ENCODE data around the gene RWDD3. TPM values are rescaled to one million over a fixed set of nuclear protein-coding genes. Genes with fewer than 3 reads are reported as not detected.

RWDD3 gene
- polyA plus RNA-seq, 4 donors: 18.1 to 36.5 (median 23.8) TPM

- Histone ChIP-seq H3K4me3 (ENCODE audit: low read depth in 1 of 3, low read length in 3 of 3) (no peak overlapping the region), H3K9me3 (ENCODE audit: control insufficient read depth in 2 of 2, insufficient read depth in 1 of 2, low read depth in 1 of 2, low read length in 1 of 2) (no peaks in the 10 kb centered on the region), H3K4me1 (ENCODE audit: control insufficient read depth in 3 of 3, insufficient read depth in 2 of 3, low read depth in 1 of 3, low read length in 2 of 3) (no peaks in the 10 kb centered on the region), H3K27me3 (ENCODE audit: control insufficient read depth in 3 of 3, insufficient read depth in 3 of 3, low read length in 3 of 3) (no peaks in the 10 kb centered on the region), H3K36me3 (ENCODE audit: control insufficient read depth in 3 of 3, insufficient read depth in 2 of 3, low read depth in 1 of 3, low read length in 3 of 3) (peaks cover 0 to 4% (median 4%) of the 10 kb centered on the region in 3 donors), H3K27ac (ENCODE audit: low read depth in 1 of 3, low read length in 2 of 3) (no peak overlapping the region)
- FAIRE-seq (no peak), DNase-seq (no peak)
Measured at GRCh38 chr1:95254959-95255358, 20.9 kb downstream of the RWDD3 start.

DNA sequence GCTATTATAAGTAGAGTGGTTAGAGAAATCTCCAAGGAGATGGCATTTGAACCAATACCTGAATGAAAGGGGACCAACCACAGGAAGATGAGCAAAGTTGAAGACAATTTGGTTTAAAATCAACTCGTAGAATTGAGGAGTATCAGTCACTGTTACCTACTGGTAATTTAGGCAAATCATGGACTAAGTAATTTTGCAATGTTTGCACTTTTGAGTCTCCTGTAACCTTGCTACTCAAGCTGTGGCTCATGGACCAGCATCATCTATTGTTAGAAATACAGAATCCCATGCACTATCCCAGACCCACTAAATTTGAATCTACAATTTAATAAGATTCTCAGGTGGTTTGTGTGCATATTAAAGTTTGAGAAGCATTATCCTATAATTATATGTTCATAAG, 21.8 kb downstream of the RWDD3 start:
- FAIRE-seq: no peak
- Histone ChIP-seq H3K4me3 (ENCODE audit: low read depth in 1 of 3, low read length in 3 of 3) (no peak overlapping the region), H3K4me1 (ENCODE audit: control insufficient read depth in 3 of 3, insufficient read depth in 2 of 3, low read depth in 1 of 3, low read length in 2 of 3) (no peaks in the 10 kb centered on the region), H3K36me3 (ENCODE audit: control insufficient read depth in 3 of 3, insufficient read depth in 2 of 3, low read depth in 1 of 3, low read length in 3 of 3) (peaks cover 0 to 4% (median 4%) of the 10 kb centered on the region in 3 donors), H3K27ac (ENCODE audit: low read depth in 1 of 3, low read length in 2 of 3) (no peak overlapping the region), H3K27me3 (ENCODE audit: control insufficient read depth in 3 of 3, insufficient read depth in 3 of 3, low read length in 3 of 3) (no peaks in the 10 kb centered on the region), H3K9me3 (ENCODE audit: control insufficient read depth in 2 of 2, insufficient read depth in 1 of 2, low read depth in 1 of 2, low read length in 1 of 2) (no peaks in the 10 kb centered on the region)
- DNase-seq: no peak
- WGBS, 3 donors: 75 to 83% (median 83%) methylated on average over 1 of the region's 1 CpG

GRCh38 chr1:95257758-95258157, 23.7 kb downstream of the RWDD3 start:
- Histone ChIP-seq H3K36me3 (ENCODE audit: control insufficient read depth in 3 of 3, insufficient read depth in 2 of 3, low read depth in 1 of 3, low read length in 3 of 3) (peaks cover 0 to 3% (median 2%) of the 10 kb centered on the region in 3 donors), H3K9me3 (ENCODE audit: control insufficient read depth in 2 of 2, insufficient read depth in 1 of 2, low read depth in 1 of 2, low read length in 1 of 2) (no peaks in the 10 kb centered on the region), H3K27me3 (ENCODE audit: control insufficient read depth in 3 of 3, insufficient read depth in 3 of 3, low read length in 3 of 3) (no peaks in the 10 kb centered on the region), H3K4me1 (ENCODE audit: control insufficient read depth in 3 of 3, insufficient read depth in 2 of 3, low read depth in 1 of 3, low read length in 2 of 3) (no peaks in the 10 kb centered on the region), H3K4me3 (ENCODE audit: low read depth in 1 of 3, low read length in 3 of 3) (no peak overlapping the region), H3K27ac (ENCODE audit: low read depth in 1 of 3, low read length in 2 of 3) (no peak overlapping the region)
- DNase-seq: no peak
- FAIRE-seq: no peak
- WGBS, 3 donors: 4 to 56% (median 36%) methylated on average over 1 of the region's 1 CpG

DNA sequence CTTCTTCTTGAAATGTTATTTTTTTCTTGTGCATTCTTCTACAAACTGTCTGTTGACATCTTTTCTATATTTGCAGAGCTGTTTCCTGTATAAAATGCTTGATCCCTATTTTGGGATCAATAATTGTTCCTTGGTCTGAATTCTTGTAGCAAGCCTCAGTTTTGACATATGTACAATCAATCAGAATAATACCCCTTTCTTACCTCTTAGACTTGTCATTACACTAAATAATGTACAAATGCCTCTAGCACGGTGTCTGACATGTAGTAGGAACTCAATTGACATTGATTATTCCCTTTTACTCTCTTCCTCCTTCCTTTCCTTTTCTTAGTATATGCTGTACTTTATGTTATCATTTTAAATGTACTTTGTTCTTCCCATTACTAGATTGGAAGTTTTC, 25.2 kb downstream of the RWDD3 start:
- H3K4me3 ChIP-seq (ENCODE audit: low read depth in 1 of 3, low read length in 3 of 3): no peak overlapping the region
- WGBS, 3 donors: 70 to 84% (median 76%) methylated on average over 1 of the region's 1 CpG
- H3K36me3 ChIP-seq (ENCODE audit: control insufficient read depth in 3 of 3, insufficient read depth in 2 of 3, low read depth in 1 of 3, low read length in 3 of 3): no peaks in the 10 kb centered on the region
- no peak overlapping the region for H3K27ac ChIP-seq (ENCODE audit: low read depth in 1 of 3, low read length in 2 of 3)
- no peaks in the 10 kb centered on the region for H3K4me1 ChIP-seq (ENCODE audit: control insufficient read depth in 3 of 3, insufficient read depth in 2 of 3, low read depth in 1 of 3, low read length in 2 of 3)
- DNase-seq (no peak), FAIRE-seq (no peak)
- no peaks in the 10 kb centered on the region for H3K9me3 ChIP-seq (ENCODE audit: control insufficient read depth in 2 of 2, insufficient read depth in 1 of 2, low read depth in 1 of 2, low read length in 1 of 2)
- no peaks in the 10 kb centered on the region for H3K27me3 ChIP-seq (ENCODE audit: control insufficient read depth in 3 of 3, insufficient read depth in 3 of 3, low read length in 3 of 3)

DNA sequence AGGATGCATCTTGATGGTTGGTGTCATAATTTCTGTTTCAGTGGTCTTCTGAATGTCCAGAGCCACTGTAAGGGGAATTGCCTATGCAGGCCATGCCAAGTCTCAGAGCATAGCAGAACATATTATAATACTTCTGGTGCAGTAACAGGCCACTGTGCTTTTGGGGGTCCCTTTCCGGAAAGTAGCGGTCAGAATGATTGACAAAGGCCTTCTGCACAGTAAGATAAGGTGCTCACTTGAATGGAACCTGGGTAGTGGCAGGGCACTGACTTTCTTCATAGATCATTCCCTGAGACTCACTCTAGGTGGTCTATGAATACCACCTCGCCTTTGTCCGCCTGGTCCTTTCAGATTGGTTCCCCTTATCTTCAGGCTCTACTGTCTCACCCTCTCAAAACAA, 28.9 kb downstream of the RWDD3 start:
- Histone ChIP-seq H3K4me3 (ENCODE audit: low read depth in 1 of 3, low read length in 3 of 3) (no peak overlapping the region), H3K27ac (ENCODE audit: low read depth in 1 of 3, low read length in 2 of 3) (no peak overlapping the region), H3K9me3 (ENCODE audit: control insufficient read depth in 2 of 2, insufficient read depth in 1 of 2, low read depth in 1 of 2, low read length in 1 of 2) (no peaks in the 10 kb centered on the region), H3K27me3 (ENCODE audit: control insufficient read depth in 3 of 3, insufficient read depth in 3 of 3, low read length in 3 of 3) (no peaks in the 10 kb centered on the region), H3K4me1 (ENCODE audit: control insufficient read depth in 3 of 3, insufficient read depth in 2 of 3, low read depth in 1 of 3, low read length in 2 of 3) (no peaks in the 10 kb centered on the region), H3K36me3 (ENCODE audit: control insufficient read depth in 3 of 3, insufficient read depth in 2 of 3, low read depth in 1 of 3, low read length in 3 of 3) (no peaks in the 10 kb centered on the region)
- DNase-seq (no peak), FAIRE-seq (no peak)
- WGBS, 3 donors: 93 to 99% (median 94%) methylated on average over 4 of the region's 4 CpGs

DNA sequence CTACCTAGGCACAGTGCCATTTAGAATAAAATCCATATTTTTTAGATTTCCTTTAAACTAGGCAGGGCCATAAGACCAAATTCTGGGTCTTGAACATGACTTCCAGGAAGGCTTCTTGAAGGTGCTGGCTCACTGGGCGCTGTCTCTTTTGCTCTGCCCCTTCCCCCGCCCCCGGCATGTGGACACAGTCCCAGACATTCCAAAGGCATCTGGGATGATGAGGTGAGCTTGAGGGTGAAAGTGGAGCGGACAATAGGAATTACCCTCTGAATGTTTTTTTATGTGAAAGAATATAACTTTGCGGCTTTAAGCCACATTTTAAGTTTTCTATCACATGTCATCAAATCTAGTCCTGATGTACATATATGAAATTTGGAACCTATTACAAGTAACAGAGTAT, 29.4 kb downstream of the RWDD3 start:
- Histone ChIP-seq H3K9me3 (ENCODE audit: control insufficient read depth in 2 of 2, insufficient read depth in 1 of 2, low read depth in 1 of 2, low read length in 1 of 2) (no peaks in the 10 kb centered on the region), H3K27me3 (ENCODE audit: control insufficient read depth in 3 of 3, insufficient read depth in 3 of 3, low read length in 3 of 3) (no peaks in the 10 kb centered on the region), H3K27ac (ENCODE audit: low read depth in 1 of 3, low read length in 2 of 3) (no peak overlapping the region), H3K4me1 (ENCODE audit: control insufficient read depth in 3 of 3, insufficient read depth in 2 of 3, low read depth in 1 of 3, low read length in 2 of 3) (no peaks in the 10 kb centered on the region), H3K4me3 (ENCODE audit: low read depth in 1 of 3, low read length in 3 of 3) (no peak overlapping the region), H3K36me3 (ENCODE audit: control insufficient read depth in 3 of 3, insufficient read depth in 2 of 3, low read depth in 1 of 3, low read length in 3 of 3) (no peaks in the 10 kb centered on the region)
- WGBS, 3 donors: 89 to 96% (median 92%) methylated on average over 5 of the region's 5 CpGs
- FAIRE-seq: no peak
- no peak for DNase-seq

DNA sequence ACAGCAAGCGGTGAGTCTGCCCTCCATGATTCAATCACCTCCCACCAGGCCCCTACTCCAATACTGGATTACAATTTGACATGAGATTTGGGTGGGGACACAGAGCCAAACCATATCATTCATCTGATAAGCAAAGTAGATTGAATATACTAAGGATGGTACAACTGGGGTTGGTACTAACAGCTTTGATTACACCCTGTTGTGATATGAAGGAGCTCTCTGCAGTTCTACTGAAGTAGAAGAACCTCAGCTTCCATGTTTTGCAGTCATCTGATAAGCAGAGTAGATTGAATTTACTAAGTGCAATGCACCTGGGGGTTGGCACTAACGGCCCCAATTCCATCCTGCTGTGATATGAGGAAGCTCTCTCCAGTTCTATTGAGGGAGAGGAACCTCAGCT, 31.1 kb downstream of the RWDD3 start:
- 59 to 67% (median 65%) methylated on average over 2 of the region's 2 CpGs for WGBS, 3 donors
- FAIRE-seq (no peak), DNase-seq (no peak)
- no peaks in the 10 kb centered on the region for H3K9me3 ChIP-seq (ENCODE audit: control insufficient read depth in 2 of 2, insufficient read depth in 1 of 2, low read depth in 1 of 2, low read length in 1 of 2)
- H3K4me3 ChIP-seq (ENCODE audit: low read depth in 1 of 3, low read length in 3 of 3): no peak overlapping the region
- no peak overlapping the region for H3K27ac ChIP-seq (ENCODE audit: low read depth in 1 of 3, low read length in 2 of 3)
- H3K27me3 ChIP-seq (ENCODE audit: control insufficient read depth in 3 of 3, insufficient read depth in 3 of 3, low read length in 3 of 3): no peaks in the 10 kb centered on the region
- no peaks in the 10 kb centered on the region for H3K36me3 ChIP-seq (ENCODE audit: control insufficient read depth in 3 of 3, insufficient read depth in 2 of 3, low read depth in 1 of 3, low read length in 3 of 3)
- no peaks in the 10 kb centered on the region for H3K4me1 ChIP-seq (ENCODE audit: control insufficient read depth in 3 of 3, insufficient read depth in 2 of 3, low read depth in 1 of 3, low read length in 2 of 3)

DNA sequence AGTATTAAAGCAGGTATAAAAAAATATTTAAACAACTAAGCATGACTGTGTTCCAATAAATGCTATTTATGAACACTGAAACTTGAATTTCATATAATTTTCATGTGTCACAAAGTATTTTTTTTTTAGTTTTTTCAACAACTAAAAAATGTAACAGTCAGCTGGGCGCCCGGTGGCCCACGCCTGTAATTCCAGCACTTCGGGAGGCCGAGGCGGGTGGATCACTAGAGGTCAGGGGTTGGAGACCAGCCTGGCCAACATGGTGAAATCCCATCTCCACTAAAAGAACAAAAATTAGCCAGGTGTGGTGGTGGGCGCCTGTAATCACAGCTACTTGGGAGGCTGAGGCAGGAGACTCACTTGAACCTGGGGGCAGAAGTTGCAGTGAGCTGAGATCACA, 42.4 kb downstream of the RWDD3 start:
- Histone ChIP-seq H3K9me3 (ENCODE audit: control insufficient read depth in 2 of 2, insufficient read depth in 1 of 2, low read depth in 1 of 2, low read length in 1 of 2) (no peaks in the 10 kb centered on the region), H3K36me3 (ENCODE audit: control insufficient read depth in 3 of 3, insufficient read depth in 2 of 3, low read depth in 1 of 3, low read length in 3 of 3) (no peaks in the 10 kb centered on the region), H3K4me1 (ENCODE audit: control insufficient read depth in 3 of 3, insufficient read depth in 2 of 3, low read depth in 1 of 3, low read length in 2 of 3) (no peaks in the 10 kb centered on the region), H3K27ac (ENCODE audit: low read depth in 1 of 3, low read length in 2 of 3) (no peak overlapping the region), H3K4me3 (ENCODE audit: low read depth in 1 of 3, low read length in 3 of 3) (no peak overlapping the region), H3K27me3 (ENCODE audit: control insufficient read depth in 3 of 3, insufficient read depth in 3 of 3, low read length in 3 of 3) (no peaks in the 10 kb centered on the region)
- 84 to 94% (median 86%) methylated on average over 7 of the region's 7 CpGs for WGBS, 3 donors
- FAIRE-seq (no peak), DNase-seq (no peak)

GRCh38 chr1:95278173-95279006, 44.4 kb downstream of the RWDD3 start:
- Histone ChIP-seq H3K9me3 (ENCODE audit: control insufficient read depth in 2 of 2, insufficient read depth in 1 of 2, low read depth in 1 of 2, low read length in 1 of 2) (no peaks in the 10 kb centered on the region), H3K4me1 (ENCODE audit: control insufficient read depth in 3 of 3, insufficient read depth in 2 of 3, low read depth in 1 of 3, low read length in 2 of 3) (no peaks in the 10 kb centered on the region), H3K27me3 (ENCODE audit: control insufficient read depth in 3 of 3, insufficient read depth in 3 of 3, low read length in 3 of 3) (no peaks in the 10 kb centered on the region), H3K4me3 (ENCODE audit: low read depth in 1 of 3, low read length in 3 of 3) (no peak overlapping the region), H3K36me3 (ENCODE audit: control insufficient read depth in 3 of 3, insufficient read depth in 2 of 3, low read depth in 1 of 3, low read length in 3 of 3) (no peaks in the 10 kb centered on the region), H3K27ac (ENCODE audit: low read depth in 1 of 3, low read length in 2 of 3) (no peak overlapping the region)
- 53 to 69% (median 54%) methylated on average over 4 of the region's 4 CpGs for WGBS, 3 donors
- DNase-seq (no peak), FAIRE-seq (no peak)
